HCT116 (cell line): ENCODE data around the gene FLOT1. TPM values are rescaled to one million over a fixed set of nuclear protein-coding genes. Genes with fewer than 3 reads are reported as not detected.

Experiments
- ATAC-seq: fragments of 200-7000 bp; cut with Tn5 transposase; 2 replicates; pipeline ENCODE4 v1.9.1; 2020; ENCODE audit warnings: mild to moderate bottlenecking, moderate library complexity
- BruUV-seq: library from RNA; stranded (reverse); fragments of 400-500 nt; replicated peaks from 2 replicates; lab custom pipeline; 2021; lab: Mats Ljungman, UMichigan
- CTCF ChIA-PET: fragments of 300-600 bp; sonication (Branson Sonifier 250); formaldehyde crosslinking; loops from one replicate; lab custom pipeline; 2021; ENCODE audit warnings: antibody characterized with exemption; lab: Charles Lee
- POLR2A ChIA-PET: fragments of 300-600, 350-600 bp; sonication (Branson Sonifier 250); formaldehyde crosslinking; loops from one replicate; lab custom pipeline; 2021; ENCODE audit warnings: antibody characterized with exemption; lab: Charles Lee
- RAD21 ChIA-PET, 2 experiments: fragments of 300-600 bp; sonication (Branson Sonifier 250); formaldehyde crosslinking; loops; one replicate each; lab custom pipeline; 2023; ENCODE audit warnings: low total read pairs in 2 of 2; ENCODE audit not compliant: uncharacterized antibody in 2 of 2, unreplicated experiment in 2 of 2, low non-redundant PET in 1 of 2; lab: Charles Lee
- DNase-seq: peaks from one replicate; pipeline ENCODE4 v3.0.0-alpha.2; 2010; ENCODE audit warnings: low read depth, low spot score
- H2AFZ ChIP-seq: fragments of 200-600 bp; shearing (Covaris generic), sonication (generic); 2 replicates; pipeline ENCODE4 v1.6.1; 2017; ENCODE audit warnings: low read depth, mixed run types, mixed read lengths, antibody characterized with exemption, low read length; ENCODE audit not compliant: poor library complexity, severe bottlenecking
- H3K27ac ChIP-seq: 2 replicates; pipeline ENCODE4 v1.5.1; 2012; ENCODE audit warnings: low read depth, low read length
- H3K27me3 ChIP-seq: fragments of 200-600 bp; sonication (generic); 2 replicates; pipeline ENCODE4 v1.6.1; 2016; ENCODE audit warnings: mixed run types, low read length, mixed read lengths; ENCODE audit not compliant: insufficient read depth
- H3K36me3 ChIP-seq, 2 experiments: fragments of 200-500 bp in 1 of 2; fragments of 200-600 bp in 1 of 2; sonication (Bioruptor generic) in 1 of 2; sonication (generic) in 1 of 2; 2 replicates each; pipeline versions ENCODE4 v1.5.1 to v1.6.1; 2014 to 2016; ENCODE audit warnings: low read length in 2 of 2, inconsistent platforms in 1 of 2, mixed read lengths in 1 of 2, mixed run types in 1 of 2; ENCODE audit not compliant: insufficient read depth in 2 of 2, control insufficient read depth in 1 of 2
- H3K4me1 ChIP-seq, 2 experiments: fragments of 200-600 bp in 1 of 2; sonication (generic) in 1 of 2; 2 replicates each; pipeline versions ENCODE4 v1.5.1 to v1.6.1; 2012 to 2017; ENCODE audit warnings: low read length in 2 of 2, inconsistent platforms in 1 of 2, mild to moderate bottlenecking in 1 of 2, mixed read lengths in 1 of 2, mixed run types in 1 of 2, moderate library complexity in 1 of 2; ENCODE audit not compliant: insufficient read depth in 2 of 2, control insufficient read depth in 1 of 2
- H3K4me2 ChIP-seq: fragments of 200-600 bp; sonication (generic); 2 replicates; pipeline ENCODE4 v1.6.1; 2017; ENCODE audit warnings: mixed run types, low read length, mixed read lengths
- H3K4me3 ChIP-seq, 2 experiments: fragments of 200-600 bp in 1 of 2; sonication (generic) in 1 of 2; replicated peaks in 1 of 2; 2 replicates each; pipeline ENCODE4 v1.5.1; 2011 to 2016; ENCODE audit warnings: low read length in 2 of 2, control low read depth in 1 of 2, low read depth in 1 of 2, mild to moderate bottlenecking in 1 of 2, mixed read lengths in 1 of 2, mixed run types in 1 of 2
- H3K79me2 ChIP-seq: fragments of 200-600 bp; sonication (generic); 2 replicates; pipeline ENCODE4 v1.6.1; 2017; ENCODE audit warnings: mild to moderate bottlenecking, mixed run types, low read length, moderate library complexity, mixed read lengths; ENCODE audit not compliant: insufficient read depth
- H3K9ac ChIP-seq: fragments of 200-600 bp; sonication (generic); 2 replicates; pipeline ENCODE4 v1.6.1; 2016; ENCODE audit warnings: low read length, mixed read lengths
- H3K9me2 ChIP-seq: fragments of 200-600 bp; sonication (generic), shearing (Covaris generic); 2 replicates; pipeline ENCODE4 v1.6.1; 2017; ENCODE audit warnings: mixed run types, mild to moderate bottlenecking, moderate library complexity; ENCODE audit not compliant: insufficient read depth
- H3K9me3 ChIP-seq, 2 experiments: fragments of 200-500 bp in 1 of 2; fragments of 200-600 bp in 1 of 2; sonication (Bioruptor generic) in 1 of 2; sonication (generic) in 1 of 2; 2 replicates each; pipeline ENCODE4 v1.6.1; 2014 to 2017; ENCODE audit warnings: low read length in 2 of 2, mixed read lengths in 2 of 2, inconsistent platforms in 1 of 2, low read depth in 1 of 2, mild to moderate bottlenecking in 1 of 2, mixed run types in 1 of 2, moderate library complexity in 1 of 2; ENCODE audit not compliant: control insufficient read depth in 1 of 2, insufficient read depth in 1 of 2
- H4K20me1 ChIP-seq: fragments of 200-600 bp; sonication (generic), shearing (Covaris generic); 2 replicates; pipeline ENCODE4 v1.6.1; 2017; ENCODE audit warnings: mixed run types, mild to moderate bottlenecking, moderate library complexity; ENCODE audit not compliant: insufficient read depth
- ATF3 ChIP-seq: IDR thresholded peaks from 2 replicates; pipeline ENCODE4 v1.6.1; 2012
- CEBPB ChIP-seq: IDR thresholded peaks from 2 replicates; pipeline ENCODE4 v1.6.1; 2012; ENCODE audit warnings: low read depth
- EZH2phosphoT487 ChIP-seq: fragments of 200-600 bp; IDR thresholded peaks from 2 replicates; pipeline ENCODE4 v1.6.1; 2018; ENCODE audit warnings: antibody characterized with exemption, borderline replicate concordance
- FOSL1 ChIP-seq: IDR thresholded peaks from 2 replicates; pipeline ENCODE4 v1.6.1; 2012; ENCODE audit warnings: low read depth
- POLR2AphosphoS5 ChIP-seq: IDR thresholded peaks from 2 replicates; pipeline ENCODE4 v1.6.1; 2011; ENCODE audit warnings: mild to moderate bottlenecking, low read depth, low read length, moderate library complexity
- SRF ChIP-seq: IDR thresholded peaks from 2 replicates; pipeline ENCODE4 v1.6.1; 2012; ENCODE audit warnings: low read depth
- ZFX ChIP-seq: fragments of 450-650 bp; IDR thresholded peaks from 2 replicates; pipeline ENCODE4 v1.6.1; 2017
- intact Hi-C: fragments of 100-400 bp; cut with micrococcal nuclease; formaldehyde crosslinking; loops from 2 replicates; pipeline ENCODE4 v1.10.0; 2022
- total RNA-seq: library from RNA; stranded (reverse); gene quantifications from one replicate; pipeline ENCODE4 v1.2.1, GENCODE V29; 2021; ENCODE audit not compliant: unreplicated experiment
- TF ChIP-seq, protein P1 (sequence below): IDR thresholded peaks from 2 replicates; pipeline ENCODE4 v1.6.1; 2012

Gene FLOT1
- total RNA-seq, 1 experiment from 2014 or later: 117 TPM

GRCh38 chr6:30686009-30686907 is 56.2 kb downstream of the FLOT1 start, which contains the start of gene PPP1R18:
Gene PPP1R18 (minus strand): TSS chr6:30686645. CDS start chr6:30686018, 627 bp downstream.
- H3K27ac ChIP-seq: peak within 1 kb of the TSS; percentile 98
- no peaks in the 10 kb centered on the region for H3K36me3 ChIP-seq
- H3K4me2 ChIP-seq: peak within 1 kb of the TSS; percentile 98
- H4K20me1 ChIP-seq: no peaks in the 10 kb centered on the region
- H3K4me3 ChIP-seq: peak within 1 kb of the TSS; percentile 87 to 98
- peaks cover 60 to 86% of the 10 kb centered on the region in 2 experiments for H3K4me1 ChIP-seq
- ChIA-PET POLR2A (no interaction called here), RAD21 (no interaction called here), CTCF (no interaction called here)
- peak within 1 kb of the TSS; percentile 95 for H3K9ac ChIP-seq
- H3K9me3 ChIP-seq: no peaks in the 10 kb centered on the region
- peaks cover 50% of the 10 kb centered on the region for H3K79me2 ChIP-seq
- H2AFZ ChIP-seq: no peak within 1 kb of the TSS
- ATAC-seq: peak; percentile 29
- intact Hi-C loops: loop anchor here (2.0 kb wide), 1 partner anchor 35 kb away; the partner anchor contains the start of gene TUBB
- no peak for DNase-seq
- H3K27me3 ChIP-seq: no peaks in the 10 kb centered on the region
- TSS peak; percentile 53 for BruUV-seq
- TF ChIP-seq EZH2phosphoT487 (no peak), POLR2AphosphoS5 (peak; percentile 44), ATF3 (no peak), FOSL1 (no peak), ZFX (no peak), CEBPB (no peak), SRF (no peak)
- TF ChIP-seq, protein P1, sequence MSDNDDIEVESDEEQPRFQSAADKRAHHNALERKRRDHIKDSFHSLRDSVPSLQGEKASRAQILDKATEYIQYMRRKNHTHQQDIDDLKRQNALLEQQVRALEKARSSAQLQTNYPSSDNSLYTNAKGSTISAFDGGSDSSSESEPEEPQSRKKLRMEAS: no peak
- H3K9me2 ChIP-seq: no peaks in the 10 kb centered on the region
